Measurements from ENCODE around the gene UST. TPM values are rescaled to one million over a fixed set of nuclear protein-coding genes. Genes with fewer than 3 reads are reported as not detected.

Gene UST
- total and polyA plus RNA-seq, 9 of the 15 experiments (the other 6 are each of a cell fraction or from before 2014, with no cell fraction given): 0.04 to 0.10 TPM; not detected in 7

DNA sequence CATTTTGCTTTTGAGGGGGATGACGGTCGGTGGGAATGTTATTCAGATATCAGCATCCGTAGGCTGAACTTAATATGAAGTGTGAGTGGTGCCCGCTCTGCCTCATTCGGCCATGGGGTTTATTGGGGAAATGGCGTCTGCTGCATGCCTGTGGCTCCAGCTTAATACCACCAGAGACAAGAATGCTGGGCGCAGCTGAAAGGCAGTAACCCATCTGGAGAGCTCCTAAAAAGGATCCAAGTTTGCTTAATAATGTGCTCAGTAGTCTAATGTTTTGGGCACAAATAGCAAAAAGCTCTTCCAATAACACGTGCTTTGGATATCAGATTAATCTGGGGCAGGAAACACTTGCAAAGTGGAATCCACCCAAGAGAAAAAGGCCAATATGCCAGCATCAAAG, 297.7 kb downstream of the UST start:
- H3K4me3 ChIP-seq: no peak overlapping the region
- no peak for FAIRE-seq
- intact Hi-C loops (cut with micrococcal nuclease) (no loop called here), in situ Hi-C loops (cut with MboI) (loop anchor here (25.0 kb wide), 1 partner anchor 868 kb away; the partner anchor contains the start of gene RAET1G)
- no peaks in the 10 kb centered on the region for H3K9me3 ChIP-seq (replicated peaks; ENCODE audit: control insufficient read depth, insufficient read depth, low read depth, low read length)
- WGBS (ENCODE audit: insufficient coverage, low coverage, missing lambda C conversion rate): 46% methylated on average over 8 of the region's 8 CpGs
- H3K27ac ChIP-seq (ENCODE audit: extremely low read depth, low read depth, low read length): no peak overlapping the region
- no peak overlapping the region for H3K4me2 ChIP-seq (ENCODE audit: insufficient read depth, low read length)
- no peak for TF ChIP-seq CREBBP (IDR thresholded peaks at IDR 0.05; ENCODE audit: low read depth, low read length)
- TF ChIP-seq, protein P1, sequence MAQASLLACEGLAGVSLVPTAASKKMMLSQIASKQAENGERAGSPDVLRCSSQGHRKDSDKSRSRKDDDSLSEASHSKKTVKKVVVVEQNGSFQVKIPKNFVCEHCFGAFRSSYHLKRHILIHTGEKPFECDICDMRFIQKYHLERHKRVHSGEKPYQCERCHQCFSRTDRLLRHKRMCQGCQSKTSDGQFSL (CRISPR knock-in tag; IDR thresholded peaks at IDR 0.05): no peak
- TF ChIP-seq, protein P1 (tag; IDR thresholded peaks at IDR 0.05): no peak
- TF ChIP-seq ZNF764 (CRISPR knock-in tag; IDR thresholded peaks at IDR 0.05; ENCODE audit: low read depth): no peak
- TF ChIP-seq, protein P2, sequence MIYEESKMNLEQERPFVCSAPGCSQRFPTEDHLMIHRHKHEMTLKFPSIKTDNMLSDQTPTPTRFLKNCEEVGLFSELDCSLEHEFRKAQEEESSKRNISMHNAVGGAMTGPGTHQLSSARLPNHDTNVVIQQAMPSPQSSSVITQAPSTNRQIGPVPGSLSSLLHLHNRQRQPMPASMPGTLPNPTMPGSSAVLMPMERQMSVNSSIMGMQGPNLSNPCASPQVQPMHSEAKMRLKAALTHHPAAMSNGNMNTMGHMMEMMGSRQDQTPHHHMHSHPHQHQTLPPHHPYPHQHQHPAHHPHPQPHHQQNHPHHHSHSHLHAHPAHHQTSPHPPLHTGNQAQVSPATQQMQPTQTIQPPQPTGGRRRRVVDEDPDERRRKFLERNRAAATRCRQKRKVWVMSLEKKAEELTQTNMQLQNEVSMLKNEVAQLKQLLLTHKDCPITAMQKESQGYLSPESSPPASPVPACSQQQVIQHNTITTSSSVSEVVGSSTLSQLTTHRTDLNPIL (CRISPR knock-in tag; IDR thresholded peaks at IDR 0.05): no peak
- TF ChIP-seq PRMT5 (CRISPR knock-in tag; IDR thresholded peaks at IDR 0.05): no peak
- TF ChIP-seq, protein P3, sequence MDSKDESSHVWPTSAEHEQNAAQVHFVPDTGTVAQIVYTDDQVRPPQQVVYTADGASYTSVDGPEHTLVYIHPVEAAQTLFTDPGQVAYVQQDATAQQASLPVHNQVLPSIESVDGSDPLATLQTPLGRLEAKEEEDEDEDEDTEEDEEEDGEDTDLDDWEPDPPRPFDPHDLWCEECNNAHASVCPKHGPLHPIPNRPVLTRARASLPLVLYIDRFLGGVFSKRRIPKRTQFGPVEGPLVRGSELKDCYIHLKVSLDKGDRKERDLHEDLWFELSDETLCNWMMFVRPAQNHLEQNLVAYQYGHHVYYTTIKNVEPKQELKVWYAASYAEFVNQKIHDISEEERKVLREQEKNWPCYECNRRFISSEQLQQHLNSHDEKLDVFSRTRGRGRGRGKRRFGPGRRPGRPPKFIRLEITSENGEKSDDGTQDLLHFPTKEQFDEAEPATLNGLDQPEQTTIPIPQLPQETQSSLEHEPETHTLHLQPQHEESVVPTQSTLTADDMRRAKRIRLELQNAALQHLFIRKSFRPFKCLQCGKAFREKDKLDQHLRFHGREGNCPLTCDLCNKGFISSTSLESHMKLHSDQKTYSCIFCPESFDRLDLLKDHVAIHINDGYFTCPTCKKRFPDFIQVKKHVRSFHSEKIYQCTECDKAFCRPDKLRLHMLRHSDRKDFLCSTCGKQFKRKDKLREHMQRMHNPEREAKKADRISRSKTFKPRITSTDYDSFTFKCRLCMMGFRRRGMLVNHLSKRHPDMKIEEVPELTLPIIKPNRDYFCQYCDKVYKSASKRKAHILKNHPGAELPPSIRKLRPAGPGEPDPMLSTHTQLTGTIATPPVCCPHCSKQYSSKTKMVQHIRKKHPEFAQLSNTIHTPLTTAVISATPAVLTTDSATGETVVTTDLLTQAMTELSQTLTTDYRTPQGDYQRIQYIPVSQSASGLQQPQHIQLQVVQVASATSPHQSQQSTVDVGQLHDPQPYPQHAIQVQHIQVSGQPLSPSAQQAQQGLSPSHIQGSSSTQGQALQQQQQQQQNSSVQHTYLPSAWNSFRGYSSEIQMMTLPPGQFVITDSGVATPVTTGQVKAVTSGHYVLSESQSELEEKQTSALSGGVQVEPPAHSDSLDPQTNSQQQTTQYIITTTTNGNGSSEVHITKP (IDR thresholded peaks at IDR 0.05; ENCODE audit: partially characterized antibody): no peak
- TF ChIP-seq, protein P4, sequence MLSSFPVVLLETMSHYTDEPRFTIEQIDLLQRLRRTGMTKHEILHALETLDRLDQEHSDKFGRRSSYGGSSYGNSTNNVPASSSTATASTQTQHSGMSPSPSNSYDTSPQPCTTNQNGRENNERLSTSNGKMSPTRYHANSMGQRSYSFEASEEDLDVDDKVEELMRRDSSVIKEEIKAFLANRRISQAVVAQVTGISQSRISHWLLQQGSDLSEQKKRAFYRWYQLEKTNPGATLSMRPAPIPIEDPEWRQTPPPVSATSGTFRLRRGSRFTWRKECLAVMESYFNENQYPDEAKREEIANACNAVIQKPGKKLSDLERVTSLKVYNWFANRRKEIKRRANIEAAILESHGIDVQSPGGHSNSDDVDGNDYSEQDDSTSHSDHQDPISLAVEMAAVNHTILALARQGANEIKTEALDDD (IDR thresholded peaks at IDR 0.05): no peak
- TF ChIP-seq ZNF133 (CRISPR knock-in tag; IDR thresholded peaks at IDR 0.05): no peak
- no peaks in the 10 kb centered on the region for H3K79me2 ChIP-seq (ENCODE audit: control insufficient read depth, insufficient read depth, low read length)
- H3K36me3 ChIP-seq (ENCODE audit: control insufficient read depth, insufficient read depth, low read length): no peaks in the 10 kb centered on the region
- CTCF ChIA-PET (ENCODE audit: low intra/inter-chr PET ratio): no interaction called here
- no peak overlapping the region for H3K9ac ChIP-seq (ENCODE audit: insufficient read depth in 1 of 2, low read depth in 2 of 2, low read length in 2 of 2)
- POLR2A ChIA-PET: no interaction called here
- peak overlapping the region; percentile 75; the same call in 1 of the 2 replicates for H2AFZ ChIP-seq (ENCODE audit: low read depth, low read length)
- DNase-seq (ENCODE audit: extremely low read depth in 1 of 4, low spot score in 3 of 4): no peak
- no TSS peak for BruUV-seq (replicated peaks)
- H4K20me1 ChIP-seq (replicated peaks; ENCODE audit: control insufficient read depth, insufficient read depth, low read length): no peaks in the 10 kb centered on the region
- no peak for ATAC-seq
- H3K4me1 ChIP-seq (replicated peaks in 1 of 2; ENCODE audit: control insufficient read depth in 2 of 2, insufficient read depth in 2 of 2, low read length in 2 of 2): no peaks in the 10 kb centered on the region
- no peaks in the 10 kb centered on the region for H3K9me1 ChIP-seq (ENCODE audit: control insufficient read depth, insufficient read depth, low read length)
- H3K27me3 ChIP-seq (ENCODE audit: control insufficient read depth in 2 of 2, insufficient read depth in 2 of 2, low read length in 2 of 2): peaks cover 16 to 21% of the 10 kb centered on the region in 2 experiments; a peak in 3 of 5 replicates
